Neutrophil (primary cell): ENCODE results near the gene ZNF689.

Source experiments
- H3K27ac ChIP-seq: fragments of 200-600 bp; sonication (generic); 2 replicates; pipeline ENCODE4 v1.5.1; 2016; ENCODE audit warnings: mild to moderate bottlenecking, moderate library complexity
- H3K27me3 ChIP-seq: fragments of 200-600 bp; sonication (generic); 2 replicates; pipeline ENCODE4 v1.6.0; 2016; ENCODE audit warnings: mild to moderate bottlenecking
- H3K36me3 ChIP-seq: fragments of 200-600 bp; sonication (generic); 2 replicates; pipeline ENCODE4 v1.5.1; 2017
- H3K4me1 ChIP-seq, 2 experiments: fragments of 200-600 bp in 1 of 2; sonication (generic) in 1 of 2; 1 replicate in 1 of 2; 2 replicates in 1 of 2; pipeline versions ENCODE4 v1.5.1 to v1.6.1; 2013 to 2016; ENCODE audit warnings: low read depth in 1 of 2, low read length in 1 of 2, mild to moderate bottlenecking in 1 of 2, moderate library complexity in 1 of 2; ENCODE audit not compliant: control insufficient read depth in 1 of 2, insufficient read depth in 1 of 2
- H3K4me3 ChIP-seq, 2 experiments: fragments of 200-600 bp in 1 of 2; sonication (generic) in 1 of 2; 1 replicate in 1 of 2; 2 replicates in 1 of 2; pipeline ENCODE4 v1.5.1; 2013 to 2016; ENCODE audit warnings: low read depth in 1 of 2, low read length in 1 of 2, mild to moderate bottlenecking in 1 of 2, moderate library complexity in 1 of 2
- H3K9me3 ChIP-seq: fragments of 200-600 bp; sonication (generic); 2 replicates; pipeline ENCODE4 v1.5.1; 2016
- TF ChIP-seq, protein P1 (sequence below): fragments of 200-600 bp; sonication (generic); IDR thresholded peaks from 2 replicates; pipeline ENCODE4 v1.5.1; 2016; ENCODE audit warnings: antibody characterized with exemption

ZNF689 gene

GRCh38 chr16:30620169-30620568 lies 10.0 kb upstream of the ZNF689 start:
- Histone ChIP-seq H3K4me1 (peaks cover 0 to 5% of the 10 kb centered on the region in 2 experiments), H3K9me3 (no peaks in the 10 kb centered on the region), H3K27me3 (no peaks in the 10 kb centered on the region), H3K36me3 (no peaks in the 10 kb centered on the region), H3K4me3 (no peak overlapping the region), H3K27ac (no peak overlapping the region)
- TF ChIP-seq, protein P1, sequence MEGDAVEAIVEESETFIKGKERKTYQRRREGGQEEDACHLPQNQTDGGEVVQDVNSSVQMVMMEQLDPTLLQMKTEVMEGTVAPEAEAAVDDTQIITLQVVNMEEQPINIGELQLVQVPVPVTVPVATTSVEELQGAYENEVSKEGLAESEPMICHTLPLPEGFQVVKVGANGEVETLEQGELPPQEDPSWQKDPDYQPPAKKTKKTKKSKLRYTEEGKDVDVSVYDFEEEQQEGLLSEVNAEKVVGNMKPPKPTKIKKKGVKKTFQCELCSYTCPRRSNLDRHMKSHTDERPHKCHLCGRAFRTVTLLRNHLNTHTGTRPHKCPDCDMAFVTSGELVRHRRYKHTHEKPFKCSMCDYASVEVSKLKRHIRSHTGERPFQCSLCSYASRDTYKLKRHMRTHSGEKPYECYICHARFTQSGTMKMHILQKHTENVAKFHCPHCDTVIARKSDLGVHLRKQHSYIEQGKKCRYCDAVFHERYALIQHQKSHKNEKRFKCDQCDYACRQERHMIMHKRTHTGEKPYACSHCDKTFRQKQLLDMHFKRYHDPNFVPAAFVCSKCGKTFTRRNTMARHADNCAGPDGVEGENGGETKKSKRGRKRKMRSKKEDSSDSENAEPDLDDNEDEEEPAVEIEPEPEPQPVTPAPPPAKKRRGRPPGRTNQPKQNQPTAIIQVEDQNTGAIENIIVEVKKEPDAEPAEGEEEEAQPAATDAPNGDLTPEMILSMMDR = no peak

DNA sequence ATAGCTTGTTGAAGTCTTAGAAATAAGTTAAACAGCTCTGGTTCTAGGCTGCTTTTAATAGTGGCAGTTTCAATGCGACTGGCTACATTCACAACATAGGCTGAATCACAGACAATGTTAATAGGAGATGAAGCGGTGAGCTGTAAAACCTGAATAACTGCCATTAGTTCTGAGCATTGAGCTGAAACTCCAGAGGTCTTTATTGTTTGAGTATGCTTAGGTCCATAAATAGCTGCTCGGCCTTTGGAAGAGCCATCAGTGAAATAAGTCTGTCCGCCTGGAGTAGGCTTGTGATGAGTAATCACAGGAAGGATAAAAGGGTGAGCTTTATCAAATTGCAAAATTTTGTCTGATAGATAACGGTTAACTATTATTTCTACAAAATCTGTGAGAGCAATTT lies 9.4 kb upstream of the ZNF689 start:
- TF ChIP-seq, protein P1 = no peak
- Histone ChIP-seq H3K36me3 (no peaks in the 10 kb centered on the region), H3K27me3 (no peaks in the 10 kb centered on the region), H3K27ac (no peak overlapping the region), H3K4me3 (no peak overlapping the region), H3K9me3 (no peaks in the 10 kb centered on the region), H3K4me1 (peaks cover 0 to 5% of the 10 kb centered on the region in 2 experiments)

GRCh38 chr16:30619202-30619601 lies 9.0 kb upstream of the ZNF689 start:
- H3K4me3 ChIP-seq = no peak overlapping the region
- H3K27ac ChIP-seq = no peak overlapping the region
- peaks cover 1 to 6% of the 10 kb centered on the region in 2 experiments for H3K4me1 ChIP-seq
- TF ChIP-seq, protein P1 = no peak
- no peaks in the 10 kb centered on the region for H3K27me3 ChIP-seq
- no peaks in the 10 kb centered on the region for H3K9me3 ChIP-seq
- no peaks in the 10 kb centered on the region for H3K36me3 ChIP-seq

DNA sequence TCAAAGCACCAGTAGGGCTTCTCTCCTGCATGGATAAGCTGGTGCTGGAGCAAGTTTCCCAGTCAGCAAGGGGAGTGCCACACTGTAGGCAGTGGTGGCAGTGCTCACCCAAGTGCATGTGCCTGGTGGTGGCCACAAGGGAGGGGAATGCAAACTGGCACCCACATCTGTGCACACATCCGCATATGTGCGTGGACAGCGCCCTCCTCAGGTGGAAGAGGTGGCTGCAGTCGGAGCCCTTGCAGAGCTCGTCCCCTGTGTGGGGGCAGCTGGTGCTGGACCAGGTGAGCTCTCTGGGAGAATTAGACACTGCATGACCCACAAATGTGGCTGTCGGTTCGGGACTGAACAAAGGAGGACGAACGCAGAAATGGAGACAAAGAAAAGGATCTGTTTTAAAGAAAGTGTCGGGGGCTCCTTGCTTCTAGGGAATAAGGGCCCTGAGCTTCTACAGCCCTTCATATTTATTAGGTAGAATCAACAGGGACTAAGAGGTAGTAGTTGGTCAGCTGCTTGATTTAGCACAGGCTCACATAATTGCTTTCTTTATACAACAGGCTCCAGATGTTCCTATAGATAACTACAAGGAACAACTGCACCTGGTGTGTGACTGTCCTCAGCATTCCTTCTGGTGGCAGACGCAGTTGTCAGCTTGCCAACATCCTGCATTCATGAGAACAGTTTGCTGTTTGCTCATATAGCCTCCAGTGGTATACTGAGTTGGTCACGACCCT lies 5.3 kb upstream of the ZNF689 start:
- H3K27me3 ChIP-seq = no peaks in the 10 kb centered on the region
- no peak overlapping the region for H3K27ac ChIP-seq
- peaks cover 7 to 13% of the 10 kb centered on the region in 2 experiments for H3K4me1 ChIP-seq
- no peaks in the 10 kb centered on the region for H3K9me3 ChIP-seq
- TF ChIP-seq, protein P1 = peak; percentile 31
- no peak overlapping the region for H3K4me3 ChIP-seq
- H3K36me3 ChIP-seq = no peaks in the 10 kb centered on the region

DNA sequence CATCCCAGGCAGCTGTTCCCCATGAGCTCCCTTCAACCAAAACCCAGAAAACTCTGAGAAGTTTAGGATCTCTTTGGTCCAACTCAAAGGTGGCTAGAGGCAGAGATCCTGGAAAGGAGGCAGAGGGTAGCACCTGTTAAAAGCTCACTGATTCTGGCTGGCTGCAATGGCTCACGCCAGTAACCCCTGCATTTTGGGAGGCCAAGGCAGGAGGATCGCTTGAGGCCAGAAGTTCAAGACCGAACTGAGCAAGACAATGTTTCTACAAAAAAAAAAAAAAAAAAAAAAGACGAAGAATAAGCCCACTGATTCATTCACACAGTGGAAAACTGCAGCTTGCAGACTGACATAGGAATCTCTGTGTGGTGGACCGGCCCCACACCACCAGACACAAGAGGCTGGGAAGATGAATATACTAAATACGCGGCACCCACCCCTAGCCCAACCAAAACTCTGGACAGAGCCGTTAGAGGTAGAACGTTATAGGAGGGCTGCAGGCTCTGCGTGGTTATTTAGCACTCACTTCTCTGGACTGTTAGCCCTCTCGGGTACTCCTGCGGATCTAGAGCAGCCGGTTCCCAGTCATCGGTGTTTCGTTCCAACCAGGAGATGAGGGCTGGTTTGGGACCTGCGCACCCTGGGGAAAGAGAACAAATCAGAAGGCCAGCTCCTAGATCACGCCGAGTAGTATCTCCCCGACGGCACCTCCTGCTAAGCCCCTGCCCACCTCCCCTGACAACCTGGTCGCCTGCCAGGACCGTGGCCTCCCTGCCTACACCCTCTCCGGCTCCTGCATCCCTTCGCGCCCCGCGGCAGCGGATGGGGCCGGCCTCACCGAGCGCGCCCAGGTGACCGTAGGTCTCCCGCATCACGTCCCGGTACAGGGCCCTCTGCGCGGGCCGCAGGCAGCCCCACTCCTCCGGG lies 925 bp downstream of the ZNF689 start:
- H3K27ac ChIP-seq = peak overlapping the region; percentile 82
- H3K27me3 ChIP-seq = no peaks in the 10 kb centered on the region
- peak overlapping the region; percentile 77 to 99 for H3K4me3 ChIP-seq
- H3K9me3 ChIP-seq = no peaks in the 10 kb centered on the region
- H3K36me3 ChIP-seq = peaks cover 8% of the 10 kb centered on the region
- TF ChIP-seq, protein P1 = no peak
- peaks cover 22 to 26% of the 10 kb centered on the region in 2 experiments for H3K4me1 ChIP-seq
